ENCODE data around the gene MYO5C.

The MYO5C gene

DNA sequence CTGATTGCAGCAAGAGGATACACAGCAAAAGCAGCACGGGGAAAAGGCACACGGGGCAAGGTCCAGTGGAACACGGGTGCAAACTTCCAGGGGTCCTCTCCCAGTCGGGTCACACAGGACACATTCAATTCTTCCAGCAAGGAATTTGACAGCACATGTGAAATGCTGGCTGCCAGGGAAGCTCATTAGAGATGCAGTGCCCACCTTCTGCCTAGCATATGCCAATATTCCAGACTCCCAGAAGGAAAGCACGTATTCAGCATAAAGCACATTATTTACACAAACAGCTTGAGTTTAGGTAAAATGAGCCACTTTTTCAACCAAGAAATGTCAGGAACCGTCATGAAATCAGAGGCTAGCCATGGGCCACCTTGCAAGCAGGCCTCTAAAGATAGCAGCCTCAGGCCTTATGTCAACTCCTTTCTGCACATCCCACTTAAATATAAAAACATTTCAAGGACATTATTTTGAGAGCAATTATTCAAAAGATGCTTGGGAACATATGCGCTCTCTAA lies 19.3 kb downstream of the MYO5C start:
- DNase-seq, result no peak

DNA sequence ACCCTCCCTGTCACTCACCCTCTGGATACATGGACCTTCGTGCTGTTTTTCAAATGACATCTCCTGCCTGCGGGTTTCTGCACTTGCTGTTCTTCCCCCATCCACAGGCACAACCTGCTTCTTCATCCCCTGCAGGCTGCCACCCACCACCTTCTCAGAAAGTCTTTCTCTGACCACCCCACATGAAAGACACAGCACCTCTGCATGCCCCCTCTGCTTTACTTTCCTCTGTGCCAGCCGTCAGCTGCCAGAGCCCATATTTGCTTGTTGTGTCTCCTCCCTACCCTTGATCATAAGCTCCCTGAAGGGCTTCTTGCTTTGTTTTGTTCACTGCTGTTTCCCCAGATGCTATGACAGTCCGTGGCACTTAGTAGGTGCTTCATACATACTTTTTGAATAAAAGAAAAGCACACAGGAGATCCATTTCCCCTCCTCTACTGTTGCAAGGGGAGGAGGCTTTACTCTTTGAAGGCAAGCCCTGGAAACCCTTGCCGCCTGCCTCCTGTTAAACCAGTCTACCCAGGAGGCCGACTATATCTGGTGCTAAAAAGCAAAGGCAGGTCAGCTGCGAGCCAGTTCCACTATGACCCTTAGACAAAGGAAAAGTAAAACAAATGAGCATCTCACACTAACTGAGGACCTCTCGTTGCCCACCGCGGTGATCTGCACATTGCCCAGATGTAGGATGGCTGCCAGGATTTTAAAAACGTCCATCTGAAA lies 31.9 kb downstream of the MYO5C start:
- DNase-seq, result no peak

DNA sequence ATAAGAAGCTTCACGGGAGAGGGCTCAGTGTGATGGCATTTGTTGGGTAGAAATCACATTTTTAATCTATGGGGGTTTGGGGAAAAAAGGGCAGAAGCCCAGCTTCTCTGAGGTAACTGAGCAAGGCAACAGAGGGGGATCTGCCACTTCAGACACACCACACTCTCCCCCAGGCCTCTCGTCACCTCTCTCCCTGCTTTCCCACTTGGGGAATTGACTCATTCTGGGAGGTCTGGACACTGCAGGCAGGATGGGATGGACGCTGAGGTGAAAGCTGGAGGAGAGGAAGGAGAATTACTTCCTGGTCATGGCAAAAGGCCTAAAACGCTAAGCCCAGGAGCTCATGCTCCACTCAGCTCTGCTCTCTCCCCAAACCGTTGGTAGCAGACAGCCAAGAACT lies 33.2 kb downstream of the MYO5C start:
- DNase-seq, result no peak

- DNase-seq, result peak; percentile 69
Measured at GRCh38 chr15:52261498-52262242, 33.9 kb downstream of the MYO5C start.

- DNase-seq, result no peak
Measured at GRCh38 chr15:52261026-52261425, 34.6 kb downstream of the MYO5C start.

GRCh38 chr15:52259503-52259902 lies 36.1 kb downstream of the MYO5C start:
- no peak for DNase-seq

DNA sequence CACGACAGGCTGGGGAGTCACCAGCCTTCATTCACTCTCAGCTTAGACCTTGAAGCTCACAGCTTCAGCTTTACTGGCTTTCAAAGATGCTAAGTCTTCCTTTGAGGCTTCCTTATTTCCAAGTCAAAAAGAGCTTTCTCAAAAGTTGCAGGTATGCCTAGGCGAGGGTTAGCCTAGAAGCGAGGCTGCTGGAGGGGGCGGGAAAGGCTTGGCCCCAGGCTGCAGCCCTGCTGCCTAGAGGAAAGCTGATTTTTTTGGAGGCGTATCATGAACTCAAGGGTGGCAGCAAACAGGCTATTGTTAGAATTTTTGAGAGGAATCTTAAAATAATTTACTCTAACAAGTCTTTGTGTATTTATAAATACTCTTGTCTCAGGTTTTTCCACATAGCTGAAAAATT lies 37.1 kb downstream of the MYO5C start:
- DNase-seq, result no peak

- peak; percentile 68 for DNase-seq
Measured at GRCh38 chr15:52257734-52258062, 37.9 kb downstream of the MYO5C start.

DNA sequence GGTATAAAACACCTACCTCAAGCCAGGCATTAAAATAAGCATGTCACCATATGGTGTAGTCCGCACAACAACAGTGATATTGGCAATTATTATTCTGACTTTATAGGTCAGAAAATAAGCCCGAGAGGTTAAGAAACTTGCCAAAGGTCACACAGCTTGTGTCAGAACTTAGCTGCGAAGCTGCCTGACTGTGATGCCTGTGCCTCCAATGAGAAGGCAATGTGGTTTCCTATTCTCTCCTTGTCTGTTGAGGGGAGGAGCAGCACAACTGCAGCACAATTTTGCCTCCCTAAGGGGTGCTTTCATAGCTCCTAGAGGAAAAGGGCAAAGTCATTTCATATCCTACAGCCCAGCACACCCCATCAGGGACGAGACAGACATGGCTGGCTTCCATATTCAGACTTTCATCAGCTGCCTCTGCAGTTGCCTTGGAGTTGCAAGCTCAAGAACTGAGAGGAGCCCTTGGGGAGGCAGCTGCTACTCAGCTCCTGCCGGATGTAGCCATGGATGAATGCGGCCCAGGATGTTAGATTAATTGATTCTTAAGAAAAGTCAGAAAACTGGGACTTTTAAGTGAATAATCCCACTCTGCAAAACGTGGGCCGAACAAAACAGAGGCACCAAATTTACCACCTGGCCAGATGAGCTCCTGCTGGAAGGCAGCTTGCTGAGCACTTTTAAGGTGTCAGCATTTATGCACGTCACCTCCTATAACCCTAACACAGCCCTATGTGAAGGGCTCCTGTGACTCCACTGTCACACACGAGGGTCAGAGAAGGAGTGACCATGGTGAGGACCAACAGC lies 38.5 kb downstream of the MYO5C start:
- DNase-seq, result peak; percentile 45

DNA sequence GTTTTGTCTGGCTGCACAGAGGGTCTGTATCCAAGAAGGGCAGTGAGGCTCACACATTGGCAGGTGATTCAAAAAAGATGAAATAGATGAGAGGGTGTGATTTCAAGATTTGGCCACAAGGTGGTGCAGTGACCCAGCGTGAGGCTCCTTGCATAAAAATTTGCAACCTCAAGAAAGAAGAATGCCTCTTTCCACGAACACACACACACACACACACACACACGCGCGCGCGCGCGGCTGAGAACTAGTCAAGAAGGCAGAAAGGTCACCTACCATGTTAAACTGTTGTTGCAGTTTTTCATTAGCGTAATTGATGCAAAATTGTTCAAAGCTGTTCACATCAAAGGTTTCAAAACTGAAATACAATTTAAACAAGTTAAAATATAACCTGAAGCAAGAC lies 39.2 kb downstream of the MYO5C start:
- peak; percentile 70 for DNase-seq

DNA sequence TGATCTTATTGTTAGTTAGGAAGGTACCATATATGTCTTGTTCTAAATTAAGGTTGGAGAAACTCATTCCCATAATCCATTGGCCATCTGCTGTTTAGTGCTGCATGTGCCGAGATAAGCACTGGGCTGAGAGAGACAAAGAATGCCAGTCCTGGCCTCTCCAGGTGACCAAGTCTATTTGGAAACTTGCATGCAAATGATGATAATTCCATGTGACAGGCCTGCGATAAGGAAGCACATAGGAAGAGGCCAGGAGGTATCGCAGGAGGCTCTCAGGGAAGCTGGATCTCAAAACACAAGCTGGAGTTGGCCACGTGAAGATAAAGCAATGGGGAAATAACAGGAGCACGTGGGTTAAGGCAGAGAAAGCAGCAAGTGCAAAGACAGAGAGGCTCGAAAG lies 39.7 kb downstream of the MYO5C start:
- no peak for DNase-seq

DNA sequence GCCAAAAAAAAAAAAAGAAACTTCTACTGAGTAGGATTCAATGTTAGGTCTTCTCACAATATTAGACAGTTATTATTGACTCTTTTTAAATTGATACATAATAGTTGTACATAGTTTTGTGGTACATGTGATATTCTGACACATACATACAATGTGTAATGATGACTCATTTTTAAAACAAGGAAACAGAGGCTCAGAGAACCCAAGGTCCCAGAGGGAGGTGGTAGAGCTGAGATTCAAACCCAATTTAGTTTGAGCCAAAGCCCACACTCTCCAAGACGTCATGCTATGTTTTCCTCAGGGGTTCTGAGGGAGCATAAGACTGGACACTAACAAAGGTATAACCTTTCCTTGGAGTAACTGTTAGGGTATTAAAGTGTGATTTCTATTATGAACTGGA lies 40.6 kb downstream of the MYO5C start:
- DNase-seq, result peak; percentile 42

- DNase-seq, result no peak
Measured at GRCh38 chr15:52254391-52254790, 41.2 kb downstream of the MYO5C start.

- peak; percentile 89 for DNase-seq
Measured at GRCh38 chr15:52252781-52253180, 42.8 kb downstream of the MYO5C start.

DNA sequence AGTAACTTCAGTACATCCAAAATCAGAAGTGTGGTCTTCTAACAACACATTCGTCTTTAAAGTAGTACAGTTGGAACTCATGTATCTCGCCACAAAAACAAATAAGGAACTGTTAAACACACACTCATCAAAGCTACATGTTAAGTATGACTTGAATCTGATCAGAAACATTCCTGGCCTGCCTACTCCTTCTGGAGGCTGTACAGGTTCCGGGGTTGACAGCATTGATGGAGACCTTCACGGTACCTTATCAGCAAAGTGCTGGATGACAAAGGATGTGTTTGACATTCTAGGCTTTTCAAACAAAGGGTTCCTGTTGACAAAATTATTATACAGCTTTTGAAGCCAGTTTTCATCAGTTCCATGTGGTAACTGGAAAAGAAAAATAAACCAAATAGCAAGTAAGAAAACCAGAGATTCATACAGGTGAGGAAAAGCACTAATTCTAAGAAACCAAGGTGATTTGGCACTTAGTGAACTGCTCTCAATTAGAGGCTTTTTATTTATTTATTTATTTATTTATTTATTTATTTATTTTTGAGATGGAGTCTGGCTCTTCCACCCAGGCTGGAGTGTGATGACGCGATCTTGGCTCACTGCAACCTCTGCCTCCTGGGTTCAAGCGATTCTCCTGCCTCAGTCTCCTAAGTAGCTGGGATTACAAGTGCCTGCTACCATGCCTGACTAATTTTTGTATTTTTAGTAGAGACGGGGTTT lies 44.3 kb downstream of the MYO5C start:
- peak; percentile 10 for DNase-seq

DNA sequence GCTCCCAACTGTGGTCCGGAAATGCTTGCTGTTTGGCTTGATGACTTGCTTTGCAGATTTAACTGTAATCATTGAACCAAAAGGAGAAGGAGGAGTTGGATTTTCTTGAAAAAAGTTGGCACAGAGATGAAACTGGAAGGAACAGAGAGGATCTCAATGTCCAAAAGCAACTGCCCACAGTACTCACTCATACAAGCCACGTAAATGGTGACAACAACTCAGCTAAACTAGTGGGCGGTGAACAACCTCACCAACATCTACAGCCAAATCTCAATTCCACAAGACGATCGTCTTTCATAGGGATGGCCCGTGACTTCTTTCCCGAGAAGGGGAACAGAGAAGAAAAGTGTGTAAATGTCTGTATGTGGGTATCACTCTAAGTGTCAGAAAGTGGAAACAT lies 48.1 kb downstream of the MYO5C start:
- no peak for DNase-seq

DNA sequence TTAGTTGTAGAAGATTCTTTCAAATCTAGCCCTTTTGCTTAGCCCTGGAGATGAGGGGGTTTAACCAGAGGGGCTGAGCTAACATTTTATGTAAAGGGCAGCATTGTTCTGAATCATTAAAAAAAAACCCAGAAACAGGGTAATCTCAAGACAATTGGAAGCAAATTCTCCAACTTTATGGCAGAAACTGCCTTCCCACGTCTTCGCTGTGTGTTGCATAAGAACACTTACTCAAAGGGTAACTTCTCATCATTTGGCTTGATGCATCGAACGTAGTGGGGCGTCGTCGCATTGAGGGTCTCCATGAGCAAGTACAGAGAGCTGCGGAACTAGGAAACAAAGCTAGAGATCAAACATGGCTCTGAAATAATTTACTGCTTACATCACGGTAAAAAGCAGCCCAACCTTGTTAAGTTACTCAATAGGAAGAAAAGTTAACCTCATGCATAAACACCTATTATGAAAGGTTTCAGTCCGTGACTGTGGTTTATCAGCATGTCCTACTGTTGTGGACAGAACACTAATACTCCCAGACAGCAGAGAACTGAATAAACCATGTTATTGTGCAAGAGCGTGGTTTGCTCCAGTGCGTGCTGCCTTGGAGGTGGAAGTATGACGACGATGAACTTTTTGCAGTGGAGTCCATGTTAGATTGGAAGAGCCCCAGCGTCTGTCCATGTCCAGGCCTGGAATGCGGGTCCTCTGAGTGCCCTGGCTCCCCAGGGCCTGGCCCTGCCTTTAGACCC lies 48.7 kb downstream of the MYO5C start:
- DNase-seq, result peak; percentile 53

DNA sequence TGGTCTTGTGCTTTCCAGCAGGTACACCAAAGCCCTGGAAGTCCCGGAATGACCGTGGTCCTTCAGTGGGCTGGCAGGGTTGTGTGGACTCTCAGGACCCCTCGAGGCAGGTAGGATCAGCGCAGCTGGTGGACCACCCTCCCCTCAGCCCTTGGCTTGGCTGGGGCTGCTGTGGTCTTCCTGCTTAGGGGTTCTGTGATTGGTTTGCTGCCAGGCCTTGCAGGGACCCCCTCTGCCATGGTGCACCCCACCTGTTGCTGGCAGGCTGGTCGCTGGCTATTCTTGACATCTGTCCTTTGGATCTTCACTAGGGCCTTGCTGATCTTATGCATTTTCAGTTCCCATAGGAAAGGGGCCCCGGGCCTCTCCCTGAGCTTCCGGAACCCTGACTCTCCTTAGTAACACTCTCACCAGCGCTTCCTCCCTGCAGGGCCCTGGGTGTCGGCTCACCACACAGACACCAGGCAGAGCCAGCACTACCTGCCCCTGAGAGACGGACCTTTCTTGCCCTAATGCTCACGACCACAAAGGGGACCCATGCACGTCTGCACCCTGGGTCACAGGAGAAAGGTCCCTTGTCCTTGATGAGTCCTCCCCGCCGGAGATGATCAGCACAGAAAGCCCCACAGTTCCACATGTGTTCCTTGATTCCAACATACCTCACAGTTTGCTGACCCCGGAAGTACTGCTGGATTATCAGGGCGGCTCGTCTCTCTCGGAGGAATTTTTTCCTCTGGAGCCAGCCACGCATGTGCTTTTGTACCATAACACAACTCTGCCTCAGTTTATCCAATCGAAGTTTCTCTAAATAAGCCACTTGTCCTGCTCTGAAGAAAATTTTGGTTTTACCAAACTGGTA lies 51.7 kb downstream of the MYO5C start:
- DNase-seq, result no peak

GRCh38 chr15:52243286-52243685 lies 52.3 kb downstream of the MYO5C start:
- DNase-seq, result no peak

DNA sequence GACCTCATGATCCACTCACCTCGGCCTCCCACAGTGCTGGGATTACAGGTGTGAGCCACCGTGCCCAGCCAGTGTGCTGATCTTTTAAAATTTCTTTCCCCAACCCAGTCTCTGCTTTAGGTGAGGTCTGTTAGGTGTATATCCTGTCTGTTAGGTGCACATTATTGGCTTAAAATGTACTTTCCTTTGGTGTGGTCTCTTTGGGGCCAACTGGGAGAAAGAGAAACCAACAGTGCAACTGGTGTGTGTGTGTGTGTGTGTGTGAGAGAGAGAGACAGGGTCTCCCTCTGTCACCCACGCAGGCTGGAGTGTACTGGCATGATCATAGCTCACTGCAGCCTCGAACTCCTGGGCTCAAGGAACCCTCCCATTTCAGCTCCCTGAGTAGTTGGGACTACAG lies 54.1 kb downstream of the MYO5C start:
- DNase-seq, result no peak

- DNase-seq, result no peak
Measured at GRCh38 chr15:52240166-52240565, 55.4 kb downstream of the MYO5C start.
